GM18511 (cell line): ENCODE measurements around the gene BCAM.
"Not testable (repeated sequence)": the region's sequence is repeated elsewhere in the genome, so short reads cannot be mapped to it uniquely, and the experiment has no call there.

Experiments
- ATAC-seq: cut with Tn5 transposase; IDR thresholded peaks from one replicate; pipeline ENCODE4 v1.9.1; 2021; ENCODE audit warnings: mild to moderate bottlenecking, moderate library complexity; ENCODE audit not compliant: unreplicated experiment

The BCAM gene

GRCh38 chr19:44808463-44809371 lies at the start of gene BCAM:
Gene BCAM (plus strand): TSS chr19:44809103. CDS start chr19:44809125, 22 bp downstream.
- no peak for ATAC-seq

GRCh38 chr19:44762038-44762437 lies 46.9 kb upstream of the BCAM start:
- ATAC-seq: no peak

- ATAC-seq: no peak
These were observed 43.6 kb upstream of the BCAM start for GRCh38 chr19:44765033-44765948.

- ATAC-seq: no peak
These were observed 43.0 kb upstream of the BCAM start for GRCh38 chr19:44765949-44766335.

GRCh38 chr19:44767295-44768180 lies 41.4 kb upstream of the BCAM start:
- ATAC-seq: no peak

GRCh38 chr19:44770550-44771257 lies 38.2 kb upstream of the BCAM start:
- ATAC-seq: peak; percentile 94

GRCh38 chr19:44772144-44772543 lies 36.8 kb upstream of the BCAM start:
- ATAC-seq: not testable (repeated sequence)

GRCh38 chr19:44772959-44773358 lies 35.9 kb upstream of the BCAM start:
- no peak for ATAC-seq

- ATAC-seq: no peak
These were observed 33.1 kb upstream of the BCAM start for GRCh38 chr19:44775676-44776240.

- no peak for ATAC-seq
These were observed 32.4 kb upstream of the BCAM start for GRCh38 chr19:44776402-44777096.

GRCh38 chr19:44777715-44778347 lies 31.1 kb upstream of the BCAM start, which contains the start of gene CBLC:
Gene CBLC (plus strand): TSS chr19:44777890. CDS start chr19:44777932, 42 bp downstream.
- ATAC-seq: no peak

GRCh38 chr19:44779150-44779549 lies 29.8 kb upstream of the BCAM start:
- no peak for ATAC-seq

- not testable (repeated sequence) for ATAC-seq
These were observed 27.2 kb upstream of the BCAM start for GRCh38 chr19:44781694-44782093.

- no peak for ATAC-seq
These were observed 26.2 kb upstream of the BCAM start for GRCh38 chr19:44782729-44783128.

- no peak for ATAC-seq
These were observed 25.4 kb upstream of the BCAM start for GRCh38 chr19:44783545-44783944.

- no peak for ATAC-seq
These were observed 23.6 kb upstream of the BCAM start for GRCh38 chr19:44785271-44785670.

- no peak for ATAC-seq
These were observed 22.9 kb upstream of the BCAM start for GRCh38 chr19:44785993-44786392.

GRCh38 chr19:44788971-44789370 lies 19.9 kb upstream of the BCAM start:
- ATAC-seq: no peak
